Measurements from ENCODE around the gene FGGY.
"Not testable (repeated sequence)": the region's sequence is repeated elsewhere in the genome, so short reads cannot be mapped to it uniquely, and the experiment has no call there.

The FGGY gene

GRCh38 chr1:59481881-59482505 is 185.1 kb downstream of the FGGY start:
- no peak for DNase-seq (ENCODE audit: low read depth in 2 of 2)

GRCh38 chr1:59482986-59483385 is 186.1 kb downstream of the FGGY start:
- no peak for DNase-seq (ENCODE audit: low read depth in 2 of 2)

GRCh38 chr1:59484096-59484495 is 187.2 kb downstream of the FGGY start:
- no peak for DNase-seq (ENCODE audit: low read depth in 2 of 2)

GRCh38 chr1:59485171-59485570 is 188.3 kb downstream of the FGGY start:
- no peak for DNase-seq (ENCODE audit: low read depth in 2 of 2)

- DNase-seq (ENCODE audit: low read depth in 2 of 2), result no peak
Observed at GRCh38 chr1:59485949-59486348, 189.1 kb downstream of the FGGY start.

- no peak for DNase-seq (ENCODE audit: low read depth in 2 of 2)
Observed at GRCh38 chr1:59486615-59487014, 189.7 kb downstream of the FGGY start.

- no peak for DNase-seq (ENCODE audit: low read depth in 2 of 2)
Observed at GRCh38 chr1:59487335-59488031, 190.6 kb downstream of the FGGY start.

GRCh38 chr1:59492500-59492899 is 195.6 kb downstream of the FGGY start:
- no peak for DNase-seq (ENCODE audit: low read depth in 2 of 2)

GRCh38 chr1:59494145-59494833 is 197.4 kb downstream of the FGGY start:
- no peak for DNase-seq (ENCODE audit: low read depth in 2 of 2)

GRCh38 chr1:59496156-59496555 is 199.3 kb downstream of the FGGY start:
- DNase-seq (ENCODE audit: low read depth in 2 of 2), result not testable (repeated sequence)

- no peak for DNase-seq (ENCODE audit: low read depth in 2 of 2)
Observed at GRCh38 chr1:59497616-59498015, 200.7 kb downstream of the FGGY start.

GRCh38 chr1:59498640-59499039 is 201.7 kb downstream of the FGGY start:
- DNase-seq (ENCODE audit: low read depth in 2 of 2), result no peak

GRCh38 chr1:59499273-59499942 is 202.5 kb downstream of the FGGY start:
- no peak for DNase-seq (ENCODE audit: low read depth in 2 of 2)

- no peak for DNase-seq (ENCODE audit: low read depth in 2 of 2)
Observed at GRCh38 chr1:59499943-59500569, 203.2 kb downstream of the FGGY start.

GRCh38 chr1:59500950-59501742 is 204.3 kb downstream of the FGGY start:
- no peak for DNase-seq (ENCODE audit: low read depth in 2 of 2)

GRCh38 chr1:59502009-59502691 is 205.3 kb downstream of the FGGY start:
- no peak for DNase-seq (ENCODE audit: low read depth in 2 of 2)

- no peak for DNase-seq (ENCODE audit: low read depth in 2 of 2)
Observed at GRCh38 chr1:59504276-59504675, 207.4 kb downstream of the FGGY start.

GRCh38 chr1:59505596-59506028 is 208.7 kb downstream of the FGGY start:
- DNase-seq (ENCODE audit: low read depth in 2 of 2), result no peak

GRCh38 chr1:59506952-59507351 is 210.1 kb downstream of the FGGY start:
- DNase-seq (ENCODE audit: low read depth in 2 of 2), result no peak

GRCh38 chr1:59509341-59509875 is 212.5 kb downstream of the FGGY start:
- DNase-seq (ENCODE audit: low read depth in 2 of 2), result no peak

All from stimulated activated CD8-positive, alpha-beta memory T cell treated with anti-CD3 and anti-CD28 coated beads, Interleukin-15, amount 100 ng/mL, for 4 hours (primary cell).